Measurements from ENCODE around the gene CSTPP1.

DNA sequence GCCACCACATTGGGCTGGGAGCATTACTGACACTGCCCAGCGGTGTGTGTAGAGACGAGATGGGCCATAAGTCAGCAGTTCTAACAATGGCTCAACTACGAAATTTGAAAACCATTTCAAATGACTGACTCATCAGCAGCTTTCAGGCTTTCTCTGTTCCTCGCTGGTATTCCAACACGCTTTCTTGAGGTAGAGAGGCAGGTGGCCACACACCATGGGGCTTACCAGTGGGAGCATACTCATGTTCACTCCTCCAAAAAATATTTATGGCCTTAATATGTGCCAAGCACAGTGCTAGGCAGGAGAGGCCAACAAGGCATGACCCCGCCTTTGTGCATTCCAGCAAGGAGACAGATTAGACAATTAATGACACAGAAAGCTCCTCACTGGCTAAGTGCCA lies 219.8 kb downstream of the CSTPP1 start:
- TF ChIP-seq, protein P1, sequence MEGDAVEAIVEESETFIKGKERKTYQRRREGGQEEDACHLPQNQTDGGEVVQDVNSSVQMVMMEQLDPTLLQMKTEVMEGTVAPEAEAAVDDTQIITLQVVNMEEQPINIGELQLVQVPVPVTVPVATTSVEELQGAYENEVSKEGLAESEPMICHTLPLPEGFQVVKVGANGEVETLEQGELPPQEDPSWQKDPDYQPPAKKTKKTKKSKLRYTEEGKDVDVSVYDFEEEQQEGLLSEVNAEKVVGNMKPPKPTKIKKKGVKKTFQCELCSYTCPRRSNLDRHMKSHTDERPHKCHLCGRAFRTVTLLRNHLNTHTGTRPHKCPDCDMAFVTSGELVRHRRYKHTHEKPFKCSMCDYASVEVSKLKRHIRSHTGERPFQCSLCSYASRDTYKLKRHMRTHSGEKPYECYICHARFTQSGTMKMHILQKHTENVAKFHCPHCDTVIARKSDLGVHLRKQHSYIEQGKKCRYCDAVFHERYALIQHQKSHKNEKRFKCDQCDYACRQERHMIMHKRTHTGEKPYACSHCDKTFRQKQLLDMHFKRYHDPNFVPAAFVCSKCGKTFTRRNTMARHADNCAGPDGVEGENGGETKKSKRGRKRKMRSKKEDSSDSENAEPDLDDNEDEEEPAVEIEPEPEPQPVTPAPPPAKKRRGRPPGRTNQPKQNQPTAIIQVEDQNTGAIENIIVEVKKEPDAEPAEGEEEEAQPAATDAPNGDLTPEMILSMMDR (IDR thresholded peaks at IDR 0.05; ENCODE audit: insufficient read depth, low read depth, low read length): no peak
- no peak for TF ChIP-seq EZH2 (IDR thresholded peaks at IDR 0.05; ENCODE audit: insufficient read depth, low read length)
